HCEC 1CT (cell line): ENCODE measurements around the gene PSMD5.
"Not testable (repeated sequence)": the region's sequence is repeated elsewhere in the genome, so short reads cannot be mapped to it uniquely, and the experiment has no call there.

Experiments used
- DNase-seq: peaks from one replicate; pipeline ENCODE4 v3.0.0-alpha.2; 2017

The PSMD5 gene

GRCh38 chr9:120854596-120855327 lies 12.0 kb upstream of the PSMD5 start:
- no peak for DNase-seq

GRCh38 chr9:120853198-120853597 lies 10.5 kb upstream of the PSMD5 start:
- no peak for DNase-seq

GRCh38 chr9:120852240-120853010 lies 9.7 kb upstream of the PSMD5 start:
- DNase-seq: no peak

GRCh38 chr9:120851449-120851848 lies 8.7 kb upstream of the PSMD5 start:
- DNase-seq: no peak

DNA sequence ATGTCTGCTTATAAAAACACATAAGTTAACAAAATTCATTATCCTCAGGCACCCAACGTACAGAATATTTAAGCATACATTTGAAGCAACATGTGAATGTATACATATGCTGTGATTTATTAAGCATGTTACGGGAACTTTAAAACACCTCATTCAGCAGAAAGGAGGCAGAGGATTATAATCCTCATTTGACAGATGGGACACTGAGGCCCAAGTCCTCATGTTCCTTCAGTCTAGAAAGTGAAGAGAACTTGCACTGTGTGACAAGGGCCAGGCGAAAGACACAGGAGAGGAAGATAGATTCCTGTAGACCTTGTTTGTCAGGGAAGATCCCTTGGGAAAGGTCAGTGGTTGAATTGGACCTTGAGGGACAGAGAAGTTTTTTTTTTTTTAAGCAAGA lies 7.6 kb upstream of the PSMD5 start:
- DNase-seq: no peak

GRCh38 chr9:120846906-120847305 lies 4.2 kb upstream of the PSMD5 start:
- no peak for DNase-seq

- no peak for DNase-seq
Measured at GRCh38 chr9:120846251-120846889, 3.6 kb upstream of the PSMD5 start.

DNA sequence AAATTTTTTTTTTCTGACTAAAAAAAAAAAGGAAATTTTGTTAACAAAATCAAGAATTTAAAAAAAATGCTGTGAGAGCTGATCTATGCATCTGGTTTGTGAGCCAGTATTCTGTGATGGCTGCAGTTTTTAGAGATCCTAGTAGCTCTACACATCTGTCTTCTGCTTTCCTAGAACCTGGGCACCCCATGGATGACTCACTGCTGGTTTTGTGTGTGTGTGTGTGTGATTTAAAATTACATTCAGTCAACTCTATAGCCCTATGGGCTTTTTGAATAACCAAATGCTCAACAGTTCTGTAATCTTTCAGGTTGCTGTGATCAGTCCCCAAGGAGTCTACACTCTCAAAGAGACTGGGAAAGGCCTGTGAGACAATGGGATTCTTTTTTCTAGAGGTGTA lies 2.5 kb upstream of the PSMD5 start:
- peak; percentile 10 for DNase-seq

DNA sequence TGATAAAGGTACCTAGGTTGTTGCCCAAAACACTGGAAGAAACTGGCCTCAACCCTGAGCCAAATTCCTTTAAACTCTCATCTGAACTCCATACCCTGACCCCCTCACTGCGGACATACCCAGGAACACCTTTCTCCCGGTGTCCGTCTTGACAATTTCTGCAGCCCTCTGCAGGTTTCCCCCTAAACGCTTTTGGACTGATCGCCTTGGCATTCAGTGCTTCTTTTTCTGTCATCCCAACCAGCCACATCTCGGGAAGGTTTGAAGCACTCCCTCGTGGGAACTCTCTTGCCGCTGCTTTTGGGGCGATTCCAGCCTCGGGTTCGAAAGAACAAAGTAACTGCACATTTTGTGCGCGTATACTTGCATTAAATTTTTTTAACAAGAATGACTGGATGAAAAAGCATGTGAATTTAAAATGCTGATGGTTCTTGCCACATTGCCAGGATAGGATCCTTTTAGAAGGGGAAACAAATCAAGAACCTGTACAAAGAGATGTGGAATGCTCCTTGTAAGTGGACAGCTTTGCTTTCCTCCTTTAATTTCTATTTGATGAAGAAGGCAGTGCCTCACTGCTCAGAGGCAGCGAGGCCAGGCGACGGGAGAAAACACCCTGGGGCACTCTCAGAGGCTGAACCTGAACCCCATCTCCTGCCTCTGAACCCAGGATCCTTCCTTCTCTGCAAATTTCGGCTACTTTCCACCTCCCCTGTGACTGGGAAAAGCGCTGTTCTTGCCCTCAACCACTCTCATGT lies 615 bp downstream of the PSMD5 start:
- DNase-seq: no peak

GRCh38 chr9:120839146-120839545 lies 3.6 kb downstream of the PSMD5 start:
- DNase-seq: no peak

DNA sequence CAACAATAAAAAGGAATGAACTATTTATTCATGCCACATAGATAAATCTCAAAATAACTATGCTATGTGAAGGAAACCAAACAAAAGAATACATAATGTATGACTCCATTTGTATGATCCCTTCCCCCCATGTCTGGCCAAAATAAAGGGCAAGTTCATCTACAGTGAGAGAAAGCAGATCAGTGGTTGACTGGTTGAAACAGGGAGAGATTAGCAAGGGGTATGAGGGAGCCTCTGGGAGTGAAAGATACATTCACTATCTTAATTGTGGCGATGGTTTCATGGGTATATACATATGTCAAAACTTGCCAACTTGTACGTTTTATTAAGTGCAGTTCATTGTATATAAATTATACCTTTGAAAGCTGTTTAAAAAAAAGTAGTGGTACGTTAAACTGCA lies 4.8 kb downstream of the PSMD5 start:
- DNase-seq: no peak

DNA sequence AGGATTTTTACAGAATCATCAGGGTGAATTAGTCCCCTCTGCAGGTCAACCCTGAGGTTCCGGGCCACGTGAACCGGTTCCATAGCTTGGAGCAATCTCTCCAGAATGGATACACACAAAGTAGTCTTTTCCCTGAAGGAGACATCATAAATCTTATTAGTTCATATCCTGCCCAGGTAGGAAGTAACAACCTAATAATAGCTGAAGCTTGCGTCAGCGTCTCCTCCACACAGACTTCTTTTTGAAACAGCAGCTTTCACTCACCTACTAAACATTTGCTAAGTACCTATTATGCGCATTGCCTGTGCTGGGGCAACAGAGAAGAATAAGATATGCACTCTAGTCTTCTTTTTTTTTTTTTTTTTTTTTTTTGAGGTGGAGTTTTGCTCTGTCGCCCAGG lies 9.4 kb downstream of the PSMD5 start:
- no peak for DNase-seq

- no peak for DNase-seq
Measured at GRCh38 chr9:120832807-120833206, 9.9 kb downstream of the PSMD5 start.

- no peak for DNase-seq
Measured at GRCh38 chr9:120830865-120831264, 11.9 kb downstream of the PSMD5 start.

GRCh38 chr9:120830151-120830550 lies 12.6 kb downstream of the PSMD5 start:
- DNase-seq: no peak

GRCh38 chr9:120829650-120830049 lies 13.1 kb downstream of the PSMD5 start:
- no peak for DNase-seq

DNA sequence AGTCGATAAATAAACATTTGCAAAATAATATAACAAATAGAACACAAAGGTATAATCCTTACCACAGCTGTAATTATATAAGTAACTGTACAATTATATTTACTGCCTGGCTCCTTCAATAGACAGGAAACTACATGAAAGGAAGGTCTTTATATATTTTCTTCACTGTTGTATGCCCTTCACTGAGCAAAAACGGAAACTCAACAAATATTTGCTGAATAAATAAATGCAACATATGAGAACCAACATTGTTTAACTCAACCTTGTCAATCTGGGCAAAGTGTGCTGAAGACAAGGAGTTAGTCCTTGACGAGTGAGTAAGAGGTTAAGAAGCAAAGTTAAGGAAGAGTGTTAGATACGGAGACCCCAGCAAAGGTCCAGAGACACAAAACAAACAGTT lies 22.6 kb downstream of the PSMD5 start:
- DNase-seq: no peak

GRCh38 chr9:120818595-120818994 lies 24.1 kb downstream of the PSMD5 start:
- no peak for DNase-seq

- no peak for DNase-seq
Measured at GRCh38 chr9:120815075-120815474, 27.6 kb downstream of the PSMD5 start.

DNA sequence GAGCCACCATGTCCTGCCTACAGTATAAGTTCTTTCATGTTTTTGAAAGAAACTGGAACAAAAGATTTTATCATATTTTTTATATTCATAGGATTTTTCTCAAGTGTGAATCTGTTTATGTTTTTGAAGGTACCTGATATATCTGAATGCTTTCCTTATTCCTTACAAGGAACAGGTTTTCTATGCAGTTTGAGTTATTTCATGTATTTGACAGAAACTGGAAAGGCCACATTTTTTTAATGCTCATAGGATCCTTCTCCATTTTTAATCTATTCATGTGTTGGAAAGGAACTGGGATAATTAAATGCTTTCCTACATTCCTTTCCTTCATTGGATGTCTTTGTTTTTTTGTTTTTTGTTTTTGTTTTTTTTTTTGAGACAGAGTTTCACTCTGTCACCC lies 33.8 kb downstream of the PSMD5 start:
- DNase-seq: no peak

DNA sequence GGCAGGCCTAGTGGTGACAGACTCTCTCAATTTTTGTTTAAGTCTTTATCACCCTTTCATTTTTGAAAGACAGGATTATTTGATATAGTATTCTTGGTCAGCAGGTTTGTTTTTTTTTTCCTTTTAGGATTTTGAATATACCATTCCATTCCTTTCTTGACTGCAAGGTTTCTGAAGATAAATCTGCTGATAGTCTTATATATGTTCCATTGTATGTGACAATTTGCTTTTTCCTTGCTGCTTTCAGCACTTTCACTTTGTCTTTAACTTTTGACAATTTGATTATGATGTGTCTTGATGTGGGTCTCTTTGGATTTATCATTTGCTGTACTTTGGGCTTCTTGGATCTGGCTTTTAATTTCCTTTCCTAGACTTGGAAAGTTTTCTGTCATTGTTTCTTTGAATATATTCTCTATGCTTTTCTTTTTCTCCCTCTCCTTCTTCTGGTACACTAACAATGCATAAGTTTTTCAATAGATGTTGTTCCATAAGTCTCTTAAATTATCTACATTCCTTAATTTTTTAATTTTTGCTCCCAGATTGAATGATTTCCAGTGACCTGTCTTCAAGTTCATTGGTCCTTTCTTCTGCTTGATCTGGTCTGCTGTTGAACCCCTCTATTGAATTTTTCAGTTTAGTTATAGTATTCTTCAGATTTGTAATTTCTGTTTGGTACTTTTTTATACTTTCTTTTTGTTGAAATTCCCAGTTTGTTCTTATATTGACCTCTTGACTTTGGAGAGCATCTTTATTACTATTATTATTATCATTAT lies 34.9 kb downstream of the PSMD5 start:
- no peak for DNase-seq

GRCh38 chr9:120804784-120805363 lies 37.8 kb downstream of the PSMD5 start:
- DNase-seq: not testable (repeated sequence)
